Spleen (tissue), 11 donors: ENCODE measurements around the gene USP36. TPM values are rescaled to one million over a fixed set of nuclear protein-coding genes. Genes with fewer than 3 reads are reported as not detected.

Source experiments
- DNase-seq: peaks from one replicate; pipeline ENCODE4 v3.0.0-alpha.2; 2020
- H3K27ac ChIP-seq, 8 donors: fragments of 200-600 bp; sonication (generic) in 7 of 8; 1 replicate in 4 of 8; 2 replicates in 4 of 8; pipeline versions ENCODE4 v1.5.0 to v1.8.0; 2016 to 2021; ENCODE audit warnings: inconsistent platforms in 4 of 8, mild to moderate bottlenecking in 4 of 8, moderate library complexity in 1 of 8
- H3K27me3 ChIP-seq, 7 donors: fragments of 200-600 bp; sonication (generic) in 6 of 7; replicated peaks in 1 of 7; 1 replicate in 4 of 7; 2 replicates in 3 of 7; pipeline versions ENCODE4 v1.5.0 to v1.8.0; 2016 to 2021; ENCODE audit warnings: inconsistent platforms in 3 of 7, mild to moderate bottlenecking in 1 of 7
- H3K36me3 ChIP-seq, 6 donors: fragments of 200-600 bp; sonication (generic) in 5 of 6; 1 replicate in 4 of 6; 2 replicates in 2 of 6; pipeline versions ENCODE4 v1.5.0 to v1.8.0; 2016 to 2021; ENCODE audit warnings: inconsistent platforms in 2 of 6
- H3K4me1 ChIP-seq, 6 donors: fragments of 200-600 bp; sonication (generic) in 5 of 6; 1 replicate in 3 of 6; 2 replicates in 3 of 6; pipeline versions ENCODE4 v1.5.0 to v1.8.0; 2016 to 2021; ENCODE audit warnings: inconsistent platforms in 3 of 6
- H3K4me3 ChIP-seq, 8 donors: fragments of 200-600 bp; sonication (generic) in 7 of 8; 1 replicate in 4 of 8; 2 replicates in 4 of 8; pipeline versions ENCODE4 v1.5.0 to v1.8.0; 2016 to 2021; ENCODE audit warnings: inconsistent platforms in 4 of 8, mild to moderate bottlenecking in 4 of 8, moderate library complexity in 2 of 8
- H3K9me3 ChIP-seq, 8 donors: fragments of 200-600 bp; sonication (generic) in 7 of 8; 1 replicate in 4 of 8; 2 replicates in 4 of 8; pipeline versions ENCODE4 v1.5.0 to v1.8.0; 2016 to 2021; ENCODE audit warnings: inconsistent platforms in 4 of 8
- POLR2A ChIP-seq, 3 donors: fragments of 450-650 bp; IDR thresholded peaks; one replicate each; pipeline ENCODE4 v1.5.1; 2017; ENCODE audit warnings: antibody characterized with exemption in 3 of 3, mild to moderate bottlenecking in 1 of 3
- POLR2AphosphoS5 ChIP-seq, 3 donors: sonication (generic); formaldehyde crosslinking; IDR thresholded peaks; one replicate each; pipeline ENCODE4 v1.5.1; 2017; ENCODE audit warnings: antibody characterized with exemption in 3 of 3
- WGBS, 5 donors: extraction: QIAGEN DNeasy Blood & Tissue Kit in 3 of 5; methylation state at CpG; one replicate each; pipeline versions ENCODE4 v1.1.5 to v1.1.7; 2013 to 2018; 5-methylcytosine and 5-hydroxymethylcytosine counted together
- intact Hi-C: fragments of 100-400 bp; cut with DNase I; formaldehyde crosslinking; loops from one replicate; pipeline ENCODE4 v1.15.0; 2023; ENCODE audit warnings: low total_unique reads
- polyA plus RNA-seq, 3 donors: library from polyadenylated mRNA; stranded (reverse); fragments of 200-250 nt; gene quantifications; one replicate each; pipeline ENCODE4 v1.2.1, GENCODE V29; 2013
- total RNA-seq, 7 donors: library from RNA; depleted of rRNA in 3 of 7; stranded (reverse); fragments of >200 nt in 3 of 7; fragmentation: NEBNext Ultra II Directional in 4 of 7; extraction: Animal tissue kit (Norgen Biotek cat#: 25700) in 4 of 7; gene quantifications; one replicate each; pipeline versions ENCODE4 v1.1.0 to v1.2.1, GENCODE V29; 2016 to 2021
- TF ChIP-seq, protein P1 (sequence below), 11 experiments: fragments of 200-600 bp in 7 of 11; fragments of 450-650 bp in 4 of 11; sonication (generic) in 4 of 11; IDR thresholded peaks in 8 of 11; conservative IDR thresholded peaks in 3 of 11; 1 replicate in 7 of 11; 2 replicates in 4 of 11; pipeline versions ENCODE4 v1.4.0 to v1.8.0; 2016 to 2021; ENCODE audit warnings: antibody characterized with exemption in 11 of 11, inconsistent platforms in 4 of 11, mild to moderate bottlenecking in 1 of 11
- donor health status: healthy with polysubstance abuse.
- donor health status: DM: no; HTN: no; CAD: no; lungs with moderate emphysema.
- donor health status: DM: no; HTN: no; CAD: no.
- donor health status: Bipolar disorder and iron deficiency.
- donor health status: healthy.
- donor health status: DM: no; HTN: no; CAD: no.
- donor health status: DM: yes; HTN: yes; CAD: no.

Gene USP36
- total and polyA plus RNA-seq, 10 donors = 13.4 to 95.0 (median 51.6) TPM

GRCh38 chr17:78853926-78854394 is 13.3 kb upstream of the USP36 start:
- Histone ChIP-seq H3K27ac (no peak overlapping the region), H3K27me3 (no peaks in the 10 kb centered on the region), H3K36me3 (peaks cover 0 to 77% (median 33%) of the 10 kb centered on the region in 6 donors), H3K4me1 (peaks cover 0 to 3% (median 0%) of the 10 kb centered on the region in 6 donors), H3K9me3 (no peaks in the 10 kb centered on the region), H3K4me3 (no peak overlapping the region)
- intact Hi-C loops = no loop called here
- DNase-seq = no peak
- TF ChIP-seq, protein P1, sequence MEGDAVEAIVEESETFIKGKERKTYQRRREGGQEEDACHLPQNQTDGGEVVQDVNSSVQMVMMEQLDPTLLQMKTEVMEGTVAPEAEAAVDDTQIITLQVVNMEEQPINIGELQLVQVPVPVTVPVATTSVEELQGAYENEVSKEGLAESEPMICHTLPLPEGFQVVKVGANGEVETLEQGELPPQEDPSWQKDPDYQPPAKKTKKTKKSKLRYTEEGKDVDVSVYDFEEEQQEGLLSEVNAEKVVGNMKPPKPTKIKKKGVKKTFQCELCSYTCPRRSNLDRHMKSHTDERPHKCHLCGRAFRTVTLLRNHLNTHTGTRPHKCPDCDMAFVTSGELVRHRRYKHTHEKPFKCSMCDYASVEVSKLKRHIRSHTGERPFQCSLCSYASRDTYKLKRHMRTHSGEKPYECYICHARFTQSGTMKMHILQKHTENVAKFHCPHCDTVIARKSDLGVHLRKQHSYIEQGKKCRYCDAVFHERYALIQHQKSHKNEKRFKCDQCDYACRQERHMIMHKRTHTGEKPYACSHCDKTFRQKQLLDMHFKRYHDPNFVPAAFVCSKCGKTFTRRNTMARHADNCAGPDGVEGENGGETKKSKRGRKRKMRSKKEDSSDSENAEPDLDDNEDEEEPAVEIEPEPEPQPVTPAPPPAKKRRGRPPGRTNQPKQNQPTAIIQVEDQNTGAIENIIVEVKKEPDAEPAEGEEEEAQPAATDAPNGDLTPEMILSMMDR (IDR thresholded peaks at IDR 0.05 in 8 of 11, conservative IDR thresholded peaks at IDR 0.05 in 3 of 11) = no peak
- no peak for TF ChIP-seq POLR2A (IDR thresholded peaks at IDR 0.05)
- peak in 2 of 3 donors; percentile 7 for TF ChIP-seq POLR2AphosphoS5 (IDR thresholded peaks at IDR 0.05)
- WGBS, 5 donors = 62 to 77% (median 71%) methylated on average over 11 of the region's 11 CpGs

GRCh38 chr17:78852709-78853121 is 12.1 kb upstream of the USP36 start:
- TF ChIP-seq POLR2A (IDR thresholded peaks at IDR 0.05) (no peak), POLR2AphosphoS5 (IDR thresholded peaks at IDR 0.05) (peak in 1 of 3 donors; percentile 20)
- TF ChIP-seq, protein P1 (IDR thresholded peaks at IDR 0.05 in 8 of 11, conservative IDR thresholded peaks at IDR 0.05 in 3 of 11) = no peak
- Histone ChIP-seq H3K4me3 (no peak overlapping the region), H3K27ac (no peak overlapping the region), H3K4me1 (no peaks in the 10 kb centered on the region), H3K27me3 (no peaks in the 10 kb centered on the region), H3K9me3 (no peaks in the 10 kb centered on the region), H3K36me3 (peaks cover 0 to 65% (median 33%) of the 10 kb centered on the region in 6 donors)
- DNase-seq = no peak
- intact Hi-C loops = no loop called here
- 76 to 91% (median 89%) methylated on average over 15 to 16 of the region's 16 CpGs for WGBS, 5 donors

- H3K9me3 ChIP-seq = no peaks in the 10 kb centered on the region
- no peaks in the 10 kb centered on the region for H3K27me3 ChIP-seq
- no peaks in the 10 kb centered on the region for H3K4me1 ChIP-seq
- intact Hi-C loops = no loop called here
- TF ChIP-seq, protein P1 (IDR thresholded peaks at IDR 0.05 in 8 of 11, conservative IDR thresholded peaks at IDR 0.05 in 3 of 11) = no peak
- TF ChIP-seq POLR2AphosphoS5 (IDR thresholded peaks at IDR 0.05) = no peak
- no peak for TF ChIP-seq POLR2A (IDR thresholded peaks at IDR 0.05)
- WGBS, 5 donors = 93 to 98% (median 96%) methylated on average over 5 of the region's 5 CpGs
- H3K36me3 ChIP-seq = peaks cover 0 to 28% (median 4%) of the 10 kb centered on the region in 6 donors
- no peak for DNase-seq
- no peak overlapping the region for H3K27ac ChIP-seq
- H3K4me3 ChIP-seq = no peak overlapping the region
These were observed 8.4 kb upstream of the USP36 start for GRCh38 chr17:78849026-78849425.

GRCh38 chr17:78847052-78847451 is 6.4 kb upstream of the USP36 start:
- Histone ChIP-seq H3K4me3 (no peak overlapping the region), H3K4me1 (peaks cover 0 to 14% (median under 1%) of the 10 kb centered on the region in 6 donors), H3K36me3 (peaks cover 0 to 8% (median 0%) of the 10 kb centered on the region in 6 donors), H3K27me3 (no peaks in the 10 kb centered on the region), H3K27ac (no peak overlapping the region), H3K9me3 (no peaks in the 10 kb centered on the region)
- intact Hi-C loops = no loop called here
- TF ChIP-seq POLR2AphosphoS5 (IDR thresholded peaks at IDR 0.05) = no peak
- TF ChIP-seq, protein P1 (IDR thresholded peaks at IDR 0.05 in 8 of 11, conservative IDR thresholded peaks at IDR 0.05 in 3 of 11) = no peak
- TF ChIP-seq POLR2A (IDR thresholded peaks at IDR 0.05) = no peak
- 91 to 99% (median 96%) methylated on average over 3 of the region's 3 CpGs for WGBS, 5 donors
- no peak for DNase-seq
